Natural killer cell treated with Interleukin-12 subunit alpha and Interleukin-12 subunit beta and Interleukin-15 and Interleukin-18, amount 100 ng/mL, for 72 hours (primary cell): Measurements from ENCODE around the gene ZCCHC14. TPM values are rescaled to one million over a fixed set of nuclear protein-coding genes. Genes with fewer than 3 reads are reported as not detected.
A peak's percentile ranks its signal among the peaks of the same experiment; 100 is the strongest.
"Not testable (repeated sequence)": the region's sequence is repeated elsewhere in the genome, so short reads cannot be mapped to it uniquely, and the experiment has no call there.

Source experiments
- ATAC-seq, 2 donors: fragments of 150-1000 bp; cut with Tn5 transposase in 1 of 2; sonication (Bioruptor Pico), chemical (Tn5 transposase) in 1 of 2; 2 replicates each; pipeline ENCODE4 v1.10.0; 2021
- DNase-seq: peaks from one replicate; pipeline ENCODE4 v3.0.0; 2022; ENCODE audit warnings: low spot score
- H3K27ac Mint-ChIP-seq, 2 donors: 1 replicate in 1 of 2; 2 replicates in 1 of 2; pipeline ENCODE4 v1.8.0; 2022; ENCODE audit warnings: mixed read lengths in 2 of 2, mild to moderate bottlenecking in 1 of 2, moderate library complexity in 1 of 2
- H3K27me3 Mint-ChIP-seq, 2 donors: 1 replicate in 1 of 2; 2 replicates in 1 of 2; pipeline ENCODE4 v1.8.0; 2022; ENCODE audit warnings: mixed read lengths in 2 of 2
- H3K36me3 Mint-ChIP-seq: one replicate; pipeline ENCODE4 v1.8.0; 2022; ENCODE audit warnings: mixed read lengths
- H3K4me1 Mint-ChIP-seq, 2 donors: 1 replicate in 1 of 2; 2 replicates in 1 of 2; pipeline ENCODE4 v1.8.0; 2022; ENCODE audit warnings: low read depth in 2 of 2, mixed read lengths in 2 of 2, mild to moderate bottlenecking in 1 of 2
- H3K4me3 Mint-ChIP-seq: one replicate; pipeline ENCODE4 v1.8.0; 2022; ENCODE audit warnings: mixed read lengths
- H3K9me3 Mint-ChIP-seq: 2 replicates; pipeline ENCODE4 v1.8.0; 2022; ENCODE audit warnings: mixed read lengths
- total RNA-seq, 2 donors: library from RNA; stranded (reverse); gene quantifications; one replicate each; pipeline ENCODE4 v1.2.3, GENCODE V29; 2022

Gene ZCCHC14
- total RNA-seq, 2 donors from 2014 or later = 15.7 to 15.9 TPM

GRCh38 chr16:87534030-87534653 lies 41.3 kb upstream of the ZCCHC14 start:
- H3K9me3 Mint-ChIP-seq = peaks cover 12% of the 10 kb centered on the region
- H3K4me1 Mint-ChIP-seq = peaks cover 5 to 8% of the 10 kb centered on the region in 2 donors
- ATAC-seq = no peak
- H3K27me3 Mint-ChIP-seq = peaks cover 35 to 39% of the 10 kb centered on the region in 2 donors
- no peak for DNase-seq
- no peak overlapping the region for H3K27ac Mint-ChIP-seq
- peaks cover 11% of the 10 kb centered on the region for H3K36me3 Mint-ChIP-seq
- H3K4me3 Mint-ChIP-seq = no peak overlapping the region

GRCh38 chr16:87533061-87533460 lies 40.2 kb upstream of the ZCCHC14 start:
- no peak for DNase-seq
- H3K27ac Mint-ChIP-seq = no peak overlapping the region
- H3K36me3 Mint-ChIP-seq = peaks cover 11% of the 10 kb centered on the region
- H3K9me3 Mint-ChIP-seq = peaks cover 12% of the 10 kb centered on the region
- peaks cover 2 to 5% of the 10 kb centered on the region in 2 donors for H3K4me1 Mint-ChIP-seq
- H3K4me3 Mint-ChIP-seq = no peak overlapping the region
- no peak for ATAC-seq
- peaks cover 27 to 29% of the 10 kb centered on the region in 2 donors for H3K27me3 Mint-ChIP-seq

- ATAC-seq (no peak), DNase-seq (no peak)
- Mint-ChIP-seq H3K36me3 (peaks cover 6% of the 10 kb centered on the region), H3K27me3 (peaks cover 19 to 22% of the 10 kb centered on the region in 2 donors), H3K27ac (no peak overlapping the region), H3K9me3 (peaks cover 12% of the 10 kb centered on the region), H3K4me1 (peaks cover 0 to 5% of the 10 kb centered on the region in 2 donors), H3K4me3 (no peak overlapping the region)
Measured at GRCh38 chr16:87531418-87531817, 38.6 kb upstream of the ZCCHC14 start.

GRCh38 chr16:87528690-87529579 lies 36.1 kb upstream of the ZCCHC14 start:
- no peak for ATAC-seq
- H3K4me1 Mint-ChIP-seq = no peaks in the 10 kb centered on the region

GRCh38 chr16:87527055-87527724 lies 34.4 kb upstream of the ZCCHC14 start:
- H3K27ac Mint-ChIP-seq = no peak overlapping the region

More at GRCh38 chr16:87528690-87529579, 36.1 kb upstream of the ZCCHC14 start:
- no peak overlapping the region for H3K27ac Mint-ChIP-seq
- peak; percentile 25 for DNase-seq
- peaks cover 6% of the 10 kb centered on the region for H3K36me3 Mint-ChIP-seq
- peaks cover 12% of the 10 kb centered on the region for H3K9me3 Mint-ChIP-seq
- H3K4me3 Mint-ChIP-seq = no peak overlapping the region
- H3K27me3 Mint-ChIP-seq = peaks cover 24 to 30% of the 10 kb centered on the region in 2 donors

GRCh38 chr16:87526238-87526947 lies 33.6 kb upstream of the ZCCHC14 start:
- Mint-ChIP-seq H3K27me3 (peaks cover 19 to 30% of the 10 kb centered on the region in 2 donors), H3K27ac (no peak overlapping the region)

More at GRCh38 chr16:87527055-87527724, 34.4 kb upstream of the ZCCHC14 start:
- no peaks in the 10 kb centered on the region for H3K4me1 Mint-ChIP-seq
- no peak for DNase-seq
- peaks cover 3% of the 10 kb centered on the region for H3K9me3 Mint-ChIP-seq
- ATAC-seq = no peak
- peaks cover 6% of the 10 kb centered on the region for H3K36me3 Mint-ChIP-seq
- H3K4me3 Mint-ChIP-seq = no peak overlapping the region
- H3K27me3 Mint-ChIP-seq = peaks cover 19 to 30% of the 10 kb centered on the region in 2 donors

GRCh38 chr16:87525352-87525751 lies 32.5 kb upstream of the ZCCHC14 start:
- ATAC-seq (no peak), DNase-seq (peak; percentile 42)
- Mint-ChIP-seq H3K36me3 (peaks cover 6% of the 10 kb centered on the region), H3K27me3 (peaks cover 22 to 30% of the 10 kb centered on the region in 2 donors), H3K27ac (no peak overlapping the region), H3K4me1 (no peaks in the 10 kb centered on the region), H3K9me3 (peaks cover 3% of the 10 kb centered on the region), H3K4me3 (no peak overlapping the region)

More at GRCh38 chr16:87526238-87526947, 33.6 kb upstream of the ZCCHC14 start:
- DNase-seq = no peak
- peaks cover 3% of the 10 kb centered on the region for H3K9me3 Mint-ChIP-seq
- H3K36me3 Mint-ChIP-seq = peaks cover 6% of the 10 kb centered on the region
- no peaks in the 10 kb centered on the region for H3K4me1 Mint-ChIP-seq
- no peak for ATAC-seq
- no peak overlapping the region for H3K4me3 Mint-ChIP-seq

GRCh38 chr16:87524407-87524806 lies 31.6 kb upstream of the ZCCHC14 start:
- no peak for ATAC-seq
- Mint-ChIP-seq H3K9me3 (peaks cover under 1% of the 10 kb centered on the region), H3K27me3 (peaks cover 20 to 25% of the 10 kb centered on the region in 2 donors), H3K36me3 (peaks cover 3% of the 10 kb centered on the region), H3K4me1 (peaks cover 0 to under 1% of the 10 kb centered on the region in 2 donors), H3K27ac (no peak overlapping the region), H3K4me3 (no peak overlapping the region)
- no peak for DNase-seq

- H3K27ac Mint-ChIP-seq, H3K9me3 Mint-ChIP-seq, H3K36me3 Mint-ChIP-seq, H3K4me3 Mint-ChIP-seq, ATAC-seq, H3K4me1 Mint-ChIP-seq, DNase-seq: not testable (repeated sequence)
- peaks cover 20 to 22% of the 10 kb centered on the region in 2 donors for H3K27me3 Mint-ChIP-seq
Measured at GRCh38 chr16:87523605-87524004, 30.8 kb upstream of the ZCCHC14 start.

- DNase-seq = peak; percentile 18
- Mint-ChIP-seq H3K27me3 (peaks cover 20 to 22% of the 10 kb centered on the region in 2 donors), H3K4me1 (peaks cover 0 to 12% of the 10 kb centered on the region in 2 donors)
- H3K4me3 Mint-ChIP-seq, H3K36me3 Mint-ChIP-seq, ATAC-seq, H3K27ac Mint-ChIP-seq, H3K9me3 Mint-ChIP-seq: not testable (repeated sequence)
Measured at GRCh38 chr16:87521764-87522163, 28.9 kb upstream of the ZCCHC14 start.

- H3K27ac Mint-ChIP-seq = peak overlapping the region in 1 of 2 donors; percentile 75
- peaks cover 0 to 12% of the 10 kb centered on the region in 2 donors for H3K4me1 Mint-ChIP-seq
- H3K27me3 Mint-ChIP-seq, DNase-seq, H3K4me3 Mint-ChIP-seq, ATAC-seq, H3K36me3 Mint-ChIP-seq, H3K9me3 Mint-ChIP-seq: not testable (repeated sequence)
Measured at GRCh38 chr16:87519170-87519569, 26.3 kb upstream of the ZCCHC14 start.

- not testable (repeated sequence) for H3K36me3 Mint-ChIP-seq, H3K9me3 Mint-ChIP-seq, DNase-seq, H3K4me3 Mint-ChIP-seq, H3K27me3 Mint-ChIP-seq, ATAC-seq
- Mint-ChIP-seq H3K4me1 (peaks cover 0 to 12% of the 10 kb centered on the region in 2 donors), H3K27ac (peak overlapping the region in 1 of 2 donors; percentile 75)
Measured at GRCh38 chr16:87518430-87519051, 25.7 kb upstream of the ZCCHC14 start.
